ENCODE measurements around the gene PLA2G4A. TPM values are rescaled to one million over a fixed set of nuclear protein-coding genes. Genes with fewer than 3 reads are reported as not detected.

PLA2G4A gene
- total RNA-seq, 1 experiment from 2014 or later = 8.6 TPM

- H4K20me1 ChIP-seq (ENCODE audit: insufficient read depth) = no peaks in the 10 kb centered on the region
- no peaks in the 10 kb centered on the region for H3K9me2 ChIP-seq (ENCODE audit: insufficient read depth)
- H3K9ac ChIP-seq (ENCODE audit: low read length) = no peak overlapping the region
- no peak overlapping the region for H3K4me2 ChIP-seq (ENCODE audit: low read length)
- BruUV-seq (replicated peaks) = no TSS peak
- H3K27ac ChIP-seq (ENCODE audit: low read depth, low read length) = no peak overlapping the region
- DNase-seq (ENCODE audit: low read depth, low spot score) (peak; percentile 3), ATAC-seq (no peak)
- TF ChIP-seq ELF1 (IDR thresholded peaks at IDR 0.05; ENCODE audit: borderline replicate concordance, low read depth) (no peak), YY1 (IDR thresholded peaks at IDR 0.05; ENCODE audit: extremely low read depth, insufficient replicate concordance, low read depth, low read length) (no peak), TCF7L2 (IDR thresholded peaks at IDR 0.05; ENCODE audit: borderline replicate concordance, extremely low read depth, insufficient read depth, insufficient read length) (peak; percentile 68)
- no peaks in the 10 kb centered on the region for H3K27me3 ChIP-seq (ENCODE audit: insufficient read depth, low read length)
- ChIA-PET RAD21 (ENCODE audit: low non-redundant PET in 1 of 2, low total read pairs in 2 of 2, uncharacterized antibody in 2 of 2, unreplicated experiment in 2 of 2) (no interaction called here), POLR2A (no interaction called here), CTCF (no interaction called here)
- intact Hi-C loops (cut with micrococcal nuclease) = no loop called here
- no peak overlapping the region for H3K4me3 ChIP-seq (replicated peaks in 1 of 2; ENCODE audit: low read depth in 1 of 2, low read length in 2 of 2)
- no peak overlapping the region for H2AFZ ChIP-seq (ENCODE audit: low read depth, low read length, poor library complexity, severe bottlenecking)
- no peaks in the 10 kb centered on the region for H3K79me2 ChIP-seq (ENCODE audit: insufficient read depth, low read length)
- no peaks in the 10 kb centered on the region for H3K36me3 ChIP-seq (ENCODE audit: control insufficient read depth in 1 of 2, insufficient read depth in 2 of 2, low read length in 2 of 2)
- no peaks in the 10 kb centered on the region for H3K9me3 ChIP-seq (ENCODE audit: control insufficient read depth in 1 of 2, insufficient read depth in 1 of 2, low read depth in 1 of 2, low read length in 2 of 2)
- H3K4me1 ChIP-seq (ENCODE audit: control insufficient read depth in 1 of 2, insufficient read depth in 2 of 2, low read length in 2 of 2) = peaks cover 0 to 6% of the 10 kb centered on the region in 2 experiments; a peak in 1 of 4 replicates
Observed at GRCh38 chr1:186838380-186839040, 9.8 kb downstream of the PLA2G4A start.

GRCh38 chr1:186839041-186839400 lies 10.3 kb downstream of the PLA2G4A start:
- Histone ChIP-seq H3K9me2 (ENCODE audit: insufficient read depth) (no peaks in the 10 kb centered on the region), H3K79me2 (ENCODE audit: insufficient read depth, low read length) (no peaks in the 10 kb centered on the region), H3K4me2 (ENCODE audit: low read length) (no peak overlapping the region), H3K27me3 (ENCODE audit: insufficient read depth, low read length) (no peaks in the 10 kb centered on the region), H2AFZ (ENCODE audit: low read depth, low read length, poor library complexity, severe bottlenecking) (no peak overlapping the region), H3K9ac (ENCODE audit: low read length) (no peak overlapping the region), H3K36me3 (ENCODE audit: control insufficient read depth in 1 of 2, insufficient read depth in 2 of 2, low read length in 2 of 2) (no peaks in the 10 kb centered on the region), H3K27ac (ENCODE audit: low read depth, low read length) (no peak overlapping the region), H3K4me3 (replicated peaks in 1 of 2; ENCODE audit: low read depth in 1 of 2, low read length in 2 of 2) (no peak overlapping the region), H3K9me3 (ENCODE audit: control insufficient read depth in 1 of 2, insufficient read depth in 1 of 2, low read depth in 1 of 2, low read length in 2 of 2) (no peaks in the 10 kb centered on the region), H4K20me1 (ENCODE audit: insufficient read depth) (no peaks in the 10 kb centered on the region), H3K4me1 (ENCODE audit: control insufficient read depth in 1 of 2, insufficient read depth in 2 of 2, low read length in 2 of 2) (peaks cover 0 to 6% of the 10 kb centered on the region in 2 experiments; a peak in 1 of 4 replicates)
- no peak for DNase-seq (ENCODE audit: low read depth, low spot score)
- BruUV-seq (replicated peaks) = no TSS peak
- intact Hi-C loops (cut with micrococcal nuclease) = no loop called here
- ChIA-PET RAD21 (ENCODE audit: low non-redundant PET in 1 of 2, low total read pairs in 2 of 2, uncharacterized antibody in 2 of 2, unreplicated experiment in 2 of 2) (no interaction called here), POLR2A (no interaction called here), CTCF (no interaction called here)
- TF ChIP-seq, protein P1, sequence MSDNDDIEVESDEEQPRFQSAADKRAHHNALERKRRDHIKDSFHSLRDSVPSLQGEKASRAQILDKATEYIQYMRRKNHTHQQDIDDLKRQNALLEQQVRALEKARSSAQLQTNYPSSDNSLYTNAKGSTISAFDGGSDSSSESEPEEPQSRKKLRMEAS (IDR thresholded peaks at IDR 0.05) = no peak
- TF ChIP-seq, protein P2, sequence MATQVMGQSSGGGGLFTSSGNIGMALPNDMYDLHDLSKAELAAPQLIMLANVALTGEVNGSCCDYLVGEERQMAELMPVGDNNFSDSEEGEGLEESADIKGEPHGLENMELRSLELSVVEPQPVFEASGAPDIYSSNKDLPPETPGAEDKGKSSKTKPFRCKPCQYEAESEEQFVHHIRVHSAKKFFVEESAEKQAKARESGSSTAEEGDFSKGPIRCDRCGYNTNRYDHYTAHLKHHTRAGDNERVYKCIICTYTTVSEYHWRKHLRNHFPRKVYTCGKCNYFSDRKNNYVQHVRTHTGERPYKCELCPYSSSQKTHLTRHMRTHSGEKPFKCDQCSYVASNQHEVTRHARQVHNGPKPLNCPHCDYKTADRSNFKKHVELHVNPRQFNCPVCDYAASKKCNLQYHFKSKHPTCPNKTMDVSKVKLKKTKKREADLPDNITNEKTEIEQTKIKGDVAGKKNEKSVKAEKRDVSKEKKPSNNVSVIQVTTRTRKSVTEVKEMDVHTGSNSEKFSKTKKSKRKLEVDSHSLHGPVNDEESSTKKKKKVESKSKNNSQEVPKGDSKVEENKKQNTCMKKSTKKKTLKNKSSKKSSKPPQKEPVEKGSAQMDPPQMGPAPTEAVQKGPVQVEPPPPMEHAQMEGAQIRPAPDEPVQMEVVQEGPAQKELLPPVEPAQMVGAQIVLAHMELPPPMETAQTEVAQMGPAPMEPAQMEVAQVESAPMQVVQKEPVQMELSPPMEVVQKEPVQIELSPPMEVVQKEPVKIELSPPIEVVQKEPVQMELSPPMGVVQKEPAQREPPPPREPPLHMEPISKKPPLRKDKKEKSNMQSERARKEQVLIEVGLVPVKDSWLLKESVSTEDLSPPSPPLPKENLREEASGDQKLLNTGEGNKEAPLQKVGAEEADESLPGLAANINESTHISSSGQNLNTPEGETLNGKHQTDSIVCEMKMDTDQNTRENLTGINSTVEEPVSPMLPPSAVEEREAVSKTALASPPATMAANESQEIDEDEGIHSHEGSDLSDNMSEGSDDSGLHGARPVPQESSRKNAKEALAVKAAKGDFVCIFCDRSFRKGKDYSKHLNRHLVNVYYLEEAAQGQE (IDR thresholded peaks at IDR 0.05; ENCODE audit: low read depth) = no peak
- no peak for ATAC-seq
